Neutrophil (primary cell): ENCODE results near the gene GANAB.

Experiments used
- H3K27ac ChIP-seq: fragments of 200-600 bp; sonication (generic); 2 replicates; pipeline ENCODE4 v1.5.1; 2016; ENCODE audit warnings: mild to moderate bottlenecking, moderate library complexity
- H3K27me3 ChIP-seq: fragments of 200-600 bp; sonication (generic); 2 replicates; pipeline ENCODE4 v1.6.0; 2016; ENCODE audit warnings: mild to moderate bottlenecking
- H3K36me3 ChIP-seq: fragments of 200-600 bp; sonication (generic); 2 replicates; pipeline ENCODE4 v1.5.1; 2017
- H3K4me1 ChIP-seq, 2 experiments: fragments of 200-600 bp in 1 of 2; sonication (generic) in 1 of 2; 1 replicate in 1 of 2; 2 replicates in 1 of 2; pipeline versions ENCODE4 v1.5.1 to v1.6.1; 2013 to 2016; ENCODE audit warnings: low read depth in 1 of 2, low read length in 1 of 2, mild to moderate bottlenecking in 1 of 2, moderate library complexity in 1 of 2; ENCODE audit not compliant: control insufficient read depth in 1 of 2, insufficient read depth in 1 of 2
- H3K4me3 ChIP-seq, 2 experiments: fragments of 200-600 bp in 1 of 2; sonication (generic) in 1 of 2; 1 replicate in 1 of 2; 2 replicates in 1 of 2; pipeline ENCODE4 v1.5.1; 2013 to 2016; ENCODE audit warnings: low read depth in 1 of 2, low read length in 1 of 2, mild to moderate bottlenecking in 1 of 2, moderate library complexity in 1 of 2
- H3K9me3 ChIP-seq: fragments of 200-600 bp; sonication (generic); 2 replicates; pipeline ENCODE4 v1.5.1; 2016
- TF ChIP-seq, protein P1 (sequence below): fragments of 200-600 bp; sonication (generic); IDR thresholded peaks from 2 replicates; pipeline ENCODE4 v1.5.1; 2016; ENCODE audit warnings: antibody characterized with exemption

The GANAB gene

GRCh38 chr11:62601122-62601371 lies 45.4 kb downstream of the GANAB start:
- H3K4me3 ChIP-seq, result peak overlapping the region; percentile 89 to 98
- TF ChIP-seq, protein P1, sequence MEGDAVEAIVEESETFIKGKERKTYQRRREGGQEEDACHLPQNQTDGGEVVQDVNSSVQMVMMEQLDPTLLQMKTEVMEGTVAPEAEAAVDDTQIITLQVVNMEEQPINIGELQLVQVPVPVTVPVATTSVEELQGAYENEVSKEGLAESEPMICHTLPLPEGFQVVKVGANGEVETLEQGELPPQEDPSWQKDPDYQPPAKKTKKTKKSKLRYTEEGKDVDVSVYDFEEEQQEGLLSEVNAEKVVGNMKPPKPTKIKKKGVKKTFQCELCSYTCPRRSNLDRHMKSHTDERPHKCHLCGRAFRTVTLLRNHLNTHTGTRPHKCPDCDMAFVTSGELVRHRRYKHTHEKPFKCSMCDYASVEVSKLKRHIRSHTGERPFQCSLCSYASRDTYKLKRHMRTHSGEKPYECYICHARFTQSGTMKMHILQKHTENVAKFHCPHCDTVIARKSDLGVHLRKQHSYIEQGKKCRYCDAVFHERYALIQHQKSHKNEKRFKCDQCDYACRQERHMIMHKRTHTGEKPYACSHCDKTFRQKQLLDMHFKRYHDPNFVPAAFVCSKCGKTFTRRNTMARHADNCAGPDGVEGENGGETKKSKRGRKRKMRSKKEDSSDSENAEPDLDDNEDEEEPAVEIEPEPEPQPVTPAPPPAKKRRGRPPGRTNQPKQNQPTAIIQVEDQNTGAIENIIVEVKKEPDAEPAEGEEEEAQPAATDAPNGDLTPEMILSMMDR, result no peak
- H3K36me3 ChIP-seq, result peaks cover 39% of the 10 kb centered on the region
- H3K27ac ChIP-seq, result peak overlapping the region; percentile 84
- H3K27me3 ChIP-seq, result no peaks in the 10 kb centered on the region
- H3K4me1 ChIP-seq, result peaks cover 36% of the 10 kb centered on the region in 2 experiments
- no peaks in the 10 kb centered on the region for H3K9me3 ChIP-seq

GRCh38 chr11:62600367-62601121 lies 45.9 kb downstream of the GANAB start:
- Histone ChIP-seq H3K4me1 (peaks cover 36% of the 10 kb centered on the region in 2 experiments), H3K9me3 (no peaks in the 10 kb centered on the region), H3K36me3 (peaks cover 39% of the 10 kb centered on the region), H3K4me3 (peak overlapping the region; percentile 89 to 98), H3K27ac (peak overlapping the region; percentile 84), H3K27me3 (no peaks in the 10 kb centered on the region)
- TF ChIP-seq, protein P1, result no peak

GRCh38 chr11:62599901-62600300 lies 46.5 kb downstream of the GANAB start:
- H3K4me3 ChIP-seq, result peak overlapping the region; percentile 89 to 98
- peaks cover 36% of the 10 kb centered on the region in 2 experiments for H3K4me1 ChIP-seq

DNA sequence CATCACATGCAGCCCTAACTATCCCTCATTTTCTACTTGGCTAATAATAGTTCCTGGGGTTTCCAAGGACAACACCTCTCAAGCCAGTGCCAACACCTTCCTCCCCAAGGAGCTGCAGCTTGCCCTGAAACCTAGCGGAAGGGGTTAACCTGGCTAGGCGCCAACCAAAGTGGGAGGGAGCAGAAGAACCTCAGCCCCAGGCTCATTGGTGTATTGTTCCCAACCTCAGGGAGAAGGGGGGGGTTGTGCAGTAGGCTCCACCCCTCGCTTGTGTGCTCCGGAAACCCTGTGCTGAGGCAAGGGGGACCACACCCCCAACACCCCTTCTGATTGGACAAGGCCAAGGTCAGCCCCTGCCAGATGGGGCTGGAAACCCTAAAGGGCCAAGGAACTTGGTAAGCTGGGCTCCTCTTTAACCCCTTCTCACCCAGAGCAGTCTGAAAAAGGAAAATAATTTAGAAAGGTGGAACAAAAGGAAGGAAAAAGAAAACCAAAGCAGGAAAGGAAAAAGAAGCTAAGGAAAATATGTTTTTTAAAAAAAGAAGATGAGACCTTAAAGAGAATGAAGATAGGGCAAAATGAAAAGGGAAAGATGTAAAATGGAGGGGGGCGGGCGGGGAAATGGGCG lies 47.2 kb downstream of the GANAB start:
- H3K4me3 ChIP-seq, result peak overlapping the region; percentile 13 to 89
- peaks cover 42% of the 10 kb centered on the region for H3K36me3 ChIP-seq
- H3K4me1 ChIP-seq, result peaks cover 36% of the 10 kb centered on the region in 2 experiments
- H3K9me3 ChIP-seq, result no peaks in the 10 kb centered on the region
- TF ChIP-seq, protein P1, result no peak
- H3K27me3 ChIP-seq, result no peaks in the 10 kb centered on the region
- peak overlapping the region; percentile 84 for H3K27ac ChIP-seq

More at GRCh38 chr11:62599901-62600300, 46.5 kb downstream of the GANAB start:
- peak overlapping the region; percentile 84 for H3K27ac ChIP-seq
- TF ChIP-seq, protein P1, result no peak
- no peaks in the 10 kb centered on the region for H3K27me3 ChIP-seq
- H3K36me3 ChIP-seq, result peaks cover 42% of the 10 kb centered on the region
- no peaks in the 10 kb centered on the region for H3K9me3 ChIP-seq

- H3K36me3 ChIP-seq, result peaks cover 50% of the 10 kb centered on the region
- peak overlapping the region; percentile 65 for H3K27ac ChIP-seq
- peaks cover 46 to 49% of the 10 kb centered on the region in 2 experiments for H3K4me1 ChIP-seq
- TF ChIP-seq, protein P1, result no peak
- no peak overlapping the region for H3K4me3 ChIP-seq
- H3K27me3 ChIP-seq, result no peaks in the 10 kb centered on the region
- H3K9me3 ChIP-seq, result no peaks in the 10 kb centered on the region
Measured at GRCh38 chr11:62595124-62595523, 51.3 kb downstream of the GANAB start.
